Heart right ventricle (tissue), 16 donors: Measurements from ENCODE around the gene HBG1. TPM values are rescaled to one million over a fixed set of nuclear protein-coding genes. Genes with fewer than 3 reads are reported as not detected.

Experiments used
- ATAC-seq, 8 donors: fragments of 200-7000 bp; cut with Tn5 transposase; one replicate each; pipeline ENCODE4 v1.9.1; 2020; ENCODE audit warnings: mild to moderate bottlenecking in 8 of 8, moderate library complexity in 8 of 8, moderate number of reproducible peaks in 1 of 8
- DNase-seq, 2 donors: peaks; one replicate each; pipeline ENCODE4 v3.0.0-alpha.2; 2020
- H3K27ac ChIP-seq, 10 donors: fragments of 200-600 bp; sonication (generic) in 2 of 10; one replicate each; pipeline versions ENCODE4 v1.5.0 to v1.8.0; 2020 to 2022; ENCODE audit warnings: mild to moderate bottlenecking in 3 of 10
- H3K27me3 ChIP-seq, 7 donors: fragments of 200-600 bp; one replicate each; pipeline ENCODE4 v1.8.0; 2021 to 2022; ENCODE audit warnings: mild to moderate bottlenecking in 2 of 7
- H3K36me3 ChIP-seq, 9 donors: fragments of 200-600 bp; sonication (generic) in 1 of 9; one replicate each; pipeline versions ENCODE4 v1.5.0 to v1.8.0; 2020 to 2022; ENCODE audit warnings: mild to moderate bottlenecking in 2 of 9
- H3K4me1 ChIP-seq, 9 donors: fragments of 200-600 bp; sonication (generic) in 1 of 9; one replicate each; pipeline versions ENCODE4 v1.5.0 to v1.8.0; 2020 to 2022; ENCODE audit warnings: mild to moderate bottlenecking in 4 of 9
- H3K4me3 ChIP-seq, 10 donors: fragments of 200-600 bp; sonication (generic) in 2 of 10; one replicate each; pipeline versions ENCODE4 v1.5.0 to v1.8.0; 2020 to 2022; ENCODE audit warnings: mild to moderate bottlenecking in 7 of 10, moderate library complexity in 2 of 10
- H3K9me3 ChIP-seq, 11 donors: fragments of 200-600 bp in 10 of 11; sonication (generic) in 2 of 11; one replicate each; pipeline versions ENCODE4 v1.5.0 to v1.8.0; 2013 to 2022; ENCODE audit warnings: mild to moderate bottlenecking in 2 of 11, control low read depth in 1 of 11, moderate library complexity in 1 of 11
- WGBS, 2 donors: extraction: QIAGEN DNeasy Blood & Tissue Kit; methylation state at CpG; one replicate each; pipeline ENCODE4 v1.1.7; 2013; ENCODE audit warnings: inconsistent platforms in 1 of 2; 5-methylcytosine and 5-hydroxymethylcytosine counted together
- intact Hi-C, 10 donors: fragments of 100-400 bp; cut with DNase I; formaldehyde crosslinking; loops; one replicate each; pipeline versions ENCODE4 v1.11.1 to v1.14.2; 2022
- polyA plus RNA-seq, 2 donors: library from polyadenylated mRNA; stranded (reverse); fragments of 200-250 nt; gene quantifications; one replicate each; pipeline ENCODE4 v1.2.3, GENCODE V29; 2013
- total RNA-seq, 10 donors: library from RNA; stranded (reverse); fragmentation: NEBNext Ultra II Directional in 3 of 10; extraction: Animal tissue kit (Norgen Biotek cat#: 25700) in 3 of 10; gene quantifications; one replicate each; pipeline versions ENCODE4 v1.2.1 to v1.2.4, GENCODE V29; 2021 to 2023
- TF ChIP-seq, protein P1 (sequence below), 9 donors: fragments of 200-600 bp; sonication (generic) in 2 of 9; IDR thresholded peaks; one replicate each; pipeline versions ENCODE4 v1.5.0 to v1.8.0; 2021 to 2022; ENCODE audit warnings: antibody characterized with exemption in 9 of 9, mild to moderate bottlenecking in 5 of 9, moderate library complexity in 1 of 9
- donor health status: Arrhythmogenic right ventricular cardiomyopathy.
- donor health status: ischemic (EF 13 %, LVEDD 7.1; RV severe dilation, severe dysfunction).
- donor health status: healthy with polysubstance abuse.
- donor health status: DM: no; HTN: yes; CAD: no.
- donor health status: DM: no; HTN: no; CAD: no.
- donor health status: ischemic (EF 25% LVEDD 6.9; RV normal size, moderate dysfunction).
- donor health status: ischemic (EF 25% LVEDD 5.7; RV mildly dilated, moderate dysfunction).
- donor health status: healthy.
- donor health status: DM: yes; HTN: yes; CAD: no.
- donor health status: Ischemic cardiomyopathy.
- donor health status: ischemic (EF 35%, LVEDD 5.7; RV mildly dilated, moderate dysfunction).
- donor health status: nonischemic (EF 11% LVEDD 7.7; RV severe dilation, severe dysfunction).
- donor health status: DM: yes; HTN: yes; CAD: no.
- donor health status: PGD.
- donor health status: ischemic (EF 29% LVEDD 5.4; RV normal size, mild dysfunction).
- donor health status: nonischemic (EF 23%, LVEDD 6.1; RV moderate dilation, normal function).

The HBG1 gene
- total and polyA plus RNA-seq, 12 donors: 0.20 to 0.30 TPM; not detected in 10

DNA sequence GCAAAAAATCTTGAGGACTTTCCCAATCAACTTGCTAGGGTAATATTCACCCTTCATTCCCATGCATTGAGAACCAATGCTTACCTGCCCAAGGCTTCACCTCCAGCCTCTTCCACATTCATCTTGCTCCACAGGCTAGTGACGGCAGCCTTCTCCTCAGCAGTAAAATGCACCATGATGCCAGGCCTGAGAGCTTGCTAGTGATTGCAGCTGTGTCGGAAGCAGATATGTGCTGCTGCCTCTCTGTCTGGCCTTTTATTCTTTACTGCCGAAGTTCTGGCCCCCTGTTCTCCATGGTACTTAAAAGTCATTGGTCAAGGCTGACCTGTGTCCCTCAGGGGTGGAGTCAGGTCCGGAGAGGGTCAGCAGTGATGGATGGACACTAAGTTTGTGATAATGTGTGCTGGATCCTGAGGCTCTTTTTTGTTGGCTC lies 20.1 kb upstream of the HBG1 start, which contains the start of gene HBE1:
HBE1 (minus strand) TSS at position 231 of the 433 bp plus-strand sequence; CDS start at position 176, 55 bp downstream.
- TF ChIP-seq, protein P1, sequence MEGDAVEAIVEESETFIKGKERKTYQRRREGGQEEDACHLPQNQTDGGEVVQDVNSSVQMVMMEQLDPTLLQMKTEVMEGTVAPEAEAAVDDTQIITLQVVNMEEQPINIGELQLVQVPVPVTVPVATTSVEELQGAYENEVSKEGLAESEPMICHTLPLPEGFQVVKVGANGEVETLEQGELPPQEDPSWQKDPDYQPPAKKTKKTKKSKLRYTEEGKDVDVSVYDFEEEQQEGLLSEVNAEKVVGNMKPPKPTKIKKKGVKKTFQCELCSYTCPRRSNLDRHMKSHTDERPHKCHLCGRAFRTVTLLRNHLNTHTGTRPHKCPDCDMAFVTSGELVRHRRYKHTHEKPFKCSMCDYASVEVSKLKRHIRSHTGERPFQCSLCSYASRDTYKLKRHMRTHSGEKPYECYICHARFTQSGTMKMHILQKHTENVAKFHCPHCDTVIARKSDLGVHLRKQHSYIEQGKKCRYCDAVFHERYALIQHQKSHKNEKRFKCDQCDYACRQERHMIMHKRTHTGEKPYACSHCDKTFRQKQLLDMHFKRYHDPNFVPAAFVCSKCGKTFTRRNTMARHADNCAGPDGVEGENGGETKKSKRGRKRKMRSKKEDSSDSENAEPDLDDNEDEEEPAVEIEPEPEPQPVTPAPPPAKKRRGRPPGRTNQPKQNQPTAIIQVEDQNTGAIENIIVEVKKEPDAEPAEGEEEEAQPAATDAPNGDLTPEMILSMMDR (IDR thresholded peaks at IDR 0.05): no peak
- Histone ChIP-seq H3K9me3 (no peaks in the 10 kb centered on the region), H3K4me1 (no peaks in the 10 kb centered on the region), H3K36me3 (no peaks in the 10 kb centered on the region), H3K4me3 (no peak within 1 kb of the TSS), H3K27ac (no peak within 1 kb of the TSS), H3K27me3 (no peaks in the 10 kb centered on the region)
- DNase-seq (no peak), ATAC-seq (no peak)
- intact Hi-C loops: no loop called here
- WGBS, 2 donors: 55 to 59% methylated on average over 4 of the region's 4 CpGs

DNA sequence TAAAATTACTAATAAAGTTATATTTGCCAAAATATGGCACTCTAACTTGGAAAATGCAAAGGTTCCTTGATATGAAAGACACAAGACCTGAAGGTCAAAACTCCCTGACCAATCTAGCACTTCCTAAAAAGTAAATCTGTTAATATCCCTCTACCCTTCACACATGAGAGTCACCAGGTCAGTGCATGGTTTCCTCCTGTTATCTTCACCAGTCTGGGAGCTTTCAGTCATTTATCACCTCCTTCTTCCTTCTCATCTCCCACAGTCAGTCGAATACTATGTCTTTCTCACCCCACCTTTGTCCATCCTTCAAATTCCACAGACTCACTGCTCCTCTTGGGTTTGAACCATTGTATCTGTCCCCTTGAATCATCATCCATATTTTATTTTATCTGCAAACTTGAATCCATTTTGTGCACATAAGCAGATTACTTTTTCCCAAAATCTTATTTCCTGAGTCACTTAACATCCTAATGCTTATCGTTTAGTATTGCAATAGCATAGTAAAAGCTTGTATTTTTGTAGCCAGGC lies 17.4 kb upstream of the HBG1 start:
- Histone ChIP-seq H3K4me1 (no peaks in the 10 kb centered on the region), H3K27ac (no peak overlapping the region)
- 59 to 63% methylated on average over 2 of the region's 2 CpGs for WGBS, 2 donors

DNA sequence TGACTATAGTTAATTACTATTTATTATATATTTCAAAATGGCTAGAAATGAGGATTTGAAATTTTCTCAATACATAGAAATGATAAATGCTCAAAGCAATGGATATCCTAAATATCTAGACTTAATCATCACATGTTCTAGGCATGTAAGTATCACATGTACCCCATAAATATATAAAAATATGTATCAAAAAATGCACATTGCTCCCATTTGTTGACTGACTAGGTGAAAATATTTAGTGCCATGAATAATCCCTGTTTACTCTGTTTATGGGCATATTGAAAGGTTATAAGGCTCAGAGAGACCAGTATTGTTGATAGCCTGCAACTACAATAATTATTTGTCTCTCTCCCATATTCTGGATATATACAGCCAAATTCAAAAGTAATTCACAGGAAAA lies 17.0 kb upstream of the HBG1 start:
- TF ChIP-seq, protein P1 (IDR thresholded peaks at IDR 0.05): no peak
- H3K4me1 ChIP-seq: no peaks in the 10 kb centered on the region
- H3K9me3 ChIP-seq: peaks cover 0 to 8% (median 0%) of the 10 kb centered on the region in 11 donors
- no peak overlapping the region for H3K27ac ChIP-seq
- no peak for ATAC-seq
- intact Hi-C loops: no loop called here
- DNase-seq: no peak
- H3K4me3 ChIP-seq: no peak overlapping the region
- no peaks in the 10 kb centered on the region for H3K36me3 ChIP-seq
- no peaks in the 10 kb centered on the region for H3K27me3 ChIP-seq

More for the DNA sequence above, 17.4 kb upstream of the HBG1 start:
- Histone ChIP-seq H3K9me3 (peaks cover 0 to 4% (median 0%) of the 10 kb centered on the region in 11 donors), H3K36me3 (no peaks in the 10 kb centered on the region), H3K4me3 (no peak overlapping the region), H3K27me3 (no peaks in the 10 kb centered on the region)
- intact Hi-C loops: no loop called here
- ATAC-seq: no peak
- no peak for DNase-seq
- TF ChIP-seq, protein P1 (IDR thresholded peaks at IDR 0.05): no peak

DNA sequence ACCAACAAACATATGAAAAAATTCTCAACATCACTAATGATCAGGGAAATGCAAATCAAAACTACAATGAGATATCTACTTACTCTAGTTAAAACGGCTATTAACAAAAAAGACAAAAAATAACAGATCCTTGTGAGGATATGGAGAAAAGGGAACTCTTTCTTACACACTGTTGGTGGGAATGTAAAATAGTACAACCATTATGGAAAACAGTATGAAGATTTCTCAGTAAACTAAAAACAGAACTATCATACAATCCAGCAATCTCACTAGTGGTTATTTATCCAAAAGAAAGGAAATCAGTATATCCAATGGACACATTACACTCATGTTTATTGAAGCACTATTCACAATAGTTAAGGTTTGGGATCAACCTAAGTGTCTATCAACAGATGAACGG lies 16.2 kb upstream of the HBG1 start:
- H3K4me1 ChIP-seq: no peaks in the 10 kb centered on the region
- no peak overlapping the region for H3K27ac ChIP-seq
- H3K4me3 ChIP-seq: no peak overlapping the region
- no peak for ATAC-seq
- no peaks in the 10 kb centered on the region for H3K36me3 ChIP-seq
- no peaks in the 10 kb centered on the region for H3K27me3 ChIP-seq
- WGBS, 2 donors: 41 to 59% methylated on average over 2 of the region's 2 CpGs
- DNase-seq: no peak
- intact Hi-C loops: no loop called here
- H3K9me3 ChIP-seq: peaks cover 0 to 9% (median 0%) of the 10 kb centered on the region in 11 donors
- TF ChIP-seq, protein P1 (IDR thresholded peaks at IDR 0.05): no peak
